Immature natural killer cell (primary cell): ENCODE data around the gene BIRC2. TPM values are rescaled to one million over a fixed set of nuclear protein-coding genes. Genes with fewer than 3 reads are reported as not detected.
A peak's percentile ranks its signal among the peaks of the same experiment; 100 is the strongest.

Experiments
- DNase-seq, 3 donors: peaks; one replicate each; pipeline ENCODE4 v3.0.0; 2022; ENCODE audit warnings: mixed read lengths in 1 of 3
- H3K27ac Mint-ChIP-seq, 6 donors: one replicate each; pipeline ENCODE4 v1.8.0; 2020; ENCODE audit warnings: mixed read lengths in 6 of 6, mild to moderate bottlenecking in 5 of 6, inconsistent platforms in 4 of 6, moderate library complexity in 3 of 6
- H3K27me3 Mint-ChIP-seq, 3 donors: one replicate each; pipeline ENCODE4 v1.8.0; 2020 to 2021; ENCODE audit warnings: low read depth in 3 of 3, mild to moderate bottlenecking in 3 of 3, mixed read lengths in 3 of 3, moderate library complexity in 3 of 3, inconsistent platforms in 1 of 3
- H3K36me3 Mint-ChIP-seq, 3 donors: one replicate each; pipeline ENCODE4 v1.8.0; 2020; ENCODE audit warnings: mixed read lengths in 3 of 3, inconsistent platforms in 2 of 3, mild to moderate bottlenecking in 2 of 3
- H3K4me1 Mint-ChIP-seq, 2 donors: one replicate each; pipeline ENCODE4 v1.8.0; 2020; ENCODE audit warnings: inconsistent platforms in 2 of 2, mild to moderate bottlenecking in 2 of 2, mixed read lengths in 2 of 2, moderate library complexity in 1 of 2
- H3K4me3 Mint-ChIP-seq, 5 donors: one replicate each; pipeline ENCODE4 v1.8.0; 2020; ENCODE audit warnings: mild to moderate bottlenecking in 5 of 5, mixed read lengths in 5 of 5, inconsistent platforms in 3 of 5, moderate library complexity in 3 of 5
- H3K9me3 Mint-ChIP-seq, 6 donors: one replicate each; pipeline ENCODE4 v1.8.0; 2020; ENCODE audit warnings: mild to moderate bottlenecking in 6 of 6, mixed read lengths in 6 of 6, inconsistent platforms in 4 of 6, moderate library complexity in 3 of 6
- polyA plus RNA-seq, 3 donors: library from polyadenylated mRNA; unstranded; fragments of 300-500 nt; fragmentation: Illumina TruSeq; gene quantifications; one replicate each; pipeline ENCODE4 v1.2.3, GENCODE V29; 2021

The BIRC2 gene
- polyA plus RNA-seq, 3 donors from 2014 or later, result 30.8 to 44.5 (median 35.4) TPM

- Mint-ChIP-seq H3K4me1 (peaks cover 45 to 75% of the 10 kb centered on the region in 2 donors), H3K27me3 (peaks cover 0 to 2% (median 0%) of the 10 kb centered on the region in 3 donors), H3K36me3 (peaks cover 0 to 3% (median 3%) of the 10 kb centered on the region in 3 donors), H3K27ac (peak overlapping the region in 3 of 6 donors; percentile 31 to 73 (median 56)), H3K4me3 (no peak overlapping the region), H3K9me3 (no peaks in the 10 kb centered on the region)
- no peak for DNase-seq
These were observed 76.1 kb downstream of the BIRC2 start for GRCh38 chr11:102422817-102423712.

DNA sequence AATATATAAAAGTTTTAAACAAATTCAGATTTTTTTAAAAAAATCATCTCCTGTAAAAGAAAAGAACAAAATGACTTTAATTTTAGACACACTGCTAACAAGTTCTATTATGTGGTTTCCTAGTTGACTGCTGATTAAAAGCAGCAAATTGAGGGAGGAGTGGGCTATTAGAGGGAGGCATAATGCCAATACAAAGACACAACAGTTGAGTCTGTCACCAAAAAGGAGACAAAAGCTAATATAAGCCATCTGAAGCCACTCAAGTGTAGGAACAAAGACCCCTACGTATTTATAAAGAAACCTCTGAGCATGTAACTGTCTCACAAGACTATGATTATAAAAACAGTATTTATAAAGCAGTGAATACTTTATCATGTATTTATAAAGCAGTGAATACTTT, 76.9 kb downstream of the BIRC2 start:
- Mint-ChIP-seq H3K27ac (no peak overlapping the region), H3K9me3 (no peaks in the 10 kb centered on the region), H3K4me1 (peaks cover 45 to 67% of the 10 kb centered on the region in 2 donors), H3K36me3 (peaks cover 0 to 3% (median 3%) of the 10 kb centered on the region in 3 donors), H3K4me3 (no peak overlapping the region), H3K27me3 (peaks cover 0 to 2% (median 0%) of the 10 kb centered on the region in 3 donors)
- no peak for DNase-seq

DNA sequence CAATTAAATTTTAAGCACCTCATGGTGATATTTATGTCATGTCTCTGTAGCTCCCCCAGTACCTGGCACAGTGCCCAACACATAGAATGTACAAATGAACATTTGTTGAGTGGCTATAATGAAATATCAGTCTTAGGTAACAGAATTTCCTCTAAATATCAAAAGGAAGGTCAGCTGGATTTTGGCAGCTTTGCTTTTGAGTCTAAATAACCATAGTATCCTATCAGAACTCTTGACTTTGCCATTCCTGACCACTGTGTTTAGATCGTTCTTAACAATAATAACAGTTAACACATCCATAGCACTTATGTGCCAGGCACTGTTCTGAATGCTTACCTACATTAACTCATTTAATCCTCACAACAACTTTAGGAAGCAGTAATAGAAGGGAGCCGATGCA, 79.0 kb downstream of the BIRC2 start:
- peak overlapping the region in 1 of 6 donors; percentile 35 for H3K27ac Mint-ChIP-seq
- peaks cover 54 to 70% of the 10 kb centered on the region in 2 donors for H3K4me1 Mint-ChIP-seq
- peaks cover 0 to 2% (median 0%) of the 10 kb centered on the region in 3 donors for H3K27me3 Mint-ChIP-seq
- no peaks in the 10 kb centered on the region for H3K9me3 Mint-ChIP-seq
- peaks cover 0 to 9% (median 3%) of the 10 kb centered on the region in 3 donors for H3K36me3 Mint-ChIP-seq
- no peak for DNase-seq
- H3K4me3 Mint-ChIP-seq, result no peak overlapping the region

- H3K4me1 Mint-ChIP-seq, result peaks cover 50 to 70% of the 10 kb centered on the region in 2 donors
- peaks cover 0 to 11% (median 7%) of the 10 kb centered on the region in 3 donors for H3K36me3 Mint-ChIP-seq
- no peak for DNase-seq
- no peaks in the 10 kb centered on the region for H3K9me3 Mint-ChIP-seq
- H3K27ac Mint-ChIP-seq, result peak overlapping the region in 1 of 6 donors; percentile 14
- peaks cover 0 to 2% (median 2%) of the 10 kb centered on the region in 3 donors for H3K27me3 Mint-ChIP-seq
- H3K4me3 Mint-ChIP-seq, result no peak overlapping the region
These were observed 79.6 kb downstream of the BIRC2 start for GRCh38 chr11:102426570-102426969.

DNA sequence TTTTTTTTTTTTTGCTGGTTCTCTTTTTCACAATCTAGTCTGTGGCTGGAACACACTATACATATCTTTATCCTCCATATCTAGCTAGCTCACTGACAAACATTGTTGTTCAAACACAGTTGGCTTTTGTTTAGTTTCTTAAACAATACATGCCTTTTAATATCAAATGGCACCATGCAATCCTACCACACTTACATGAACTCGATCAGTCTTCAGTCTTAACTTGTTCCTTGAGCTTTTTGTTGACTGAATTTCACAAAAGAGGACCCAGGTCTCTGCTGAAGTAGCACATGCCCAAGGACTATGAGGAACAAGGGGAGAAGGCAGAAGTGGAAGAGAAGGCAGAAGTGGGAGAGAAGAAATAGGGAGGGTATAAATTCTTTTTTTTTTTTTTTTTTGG, 80.1 kb downstream of the BIRC2 start:
- Mint-ChIP-seq H3K27ac (peak overlapping the region in 3 of 6 donors; percentile 14 to 68 (median 59)), H3K4me1 (peaks cover 50 to 70% of the 10 kb centered on the region in 2 donors), H3K9me3 (peaks cover 0 to 2% (median 0%) of the 10 kb centered on the region in 6 donors), H3K36me3 (peaks cover 3 to 16% (median 12%) of the 10 kb centered on the region in 3 donors), H3K4me3 (no peak overlapping the region), H3K27me3 (peaks cover 0 to 2% (median 0%) of the 10 kb centered on the region in 3 donors)
- no peak for DNase-seq

Other genes starting within 250 kb of the BIRC2 start
- not detected for gene YAP1, start 236.8 kb upstream of the BIRC2 start, polyA plus RNA-seq
- 1 to 10 TPM; 5.0 to 7.1 (median 5.5) TPM for gene BIRC3, start 29.7 kb upstream of the BIRC2 start, polyA plus RNA-seq
- 100 to 1,000 TPM; 288 to 309 (median 289) TPM for gene TMEM123, start 105.6 kb downstream of the BIRC2 start, polyA plus RNA-seq
- gene MMP7, start 183.5 kb downstream of the BIRC2 start, polyA plus RNA-seq, result not detected